ENCODE measurements around the gene BNC1.

Gene BNC1, protein sequence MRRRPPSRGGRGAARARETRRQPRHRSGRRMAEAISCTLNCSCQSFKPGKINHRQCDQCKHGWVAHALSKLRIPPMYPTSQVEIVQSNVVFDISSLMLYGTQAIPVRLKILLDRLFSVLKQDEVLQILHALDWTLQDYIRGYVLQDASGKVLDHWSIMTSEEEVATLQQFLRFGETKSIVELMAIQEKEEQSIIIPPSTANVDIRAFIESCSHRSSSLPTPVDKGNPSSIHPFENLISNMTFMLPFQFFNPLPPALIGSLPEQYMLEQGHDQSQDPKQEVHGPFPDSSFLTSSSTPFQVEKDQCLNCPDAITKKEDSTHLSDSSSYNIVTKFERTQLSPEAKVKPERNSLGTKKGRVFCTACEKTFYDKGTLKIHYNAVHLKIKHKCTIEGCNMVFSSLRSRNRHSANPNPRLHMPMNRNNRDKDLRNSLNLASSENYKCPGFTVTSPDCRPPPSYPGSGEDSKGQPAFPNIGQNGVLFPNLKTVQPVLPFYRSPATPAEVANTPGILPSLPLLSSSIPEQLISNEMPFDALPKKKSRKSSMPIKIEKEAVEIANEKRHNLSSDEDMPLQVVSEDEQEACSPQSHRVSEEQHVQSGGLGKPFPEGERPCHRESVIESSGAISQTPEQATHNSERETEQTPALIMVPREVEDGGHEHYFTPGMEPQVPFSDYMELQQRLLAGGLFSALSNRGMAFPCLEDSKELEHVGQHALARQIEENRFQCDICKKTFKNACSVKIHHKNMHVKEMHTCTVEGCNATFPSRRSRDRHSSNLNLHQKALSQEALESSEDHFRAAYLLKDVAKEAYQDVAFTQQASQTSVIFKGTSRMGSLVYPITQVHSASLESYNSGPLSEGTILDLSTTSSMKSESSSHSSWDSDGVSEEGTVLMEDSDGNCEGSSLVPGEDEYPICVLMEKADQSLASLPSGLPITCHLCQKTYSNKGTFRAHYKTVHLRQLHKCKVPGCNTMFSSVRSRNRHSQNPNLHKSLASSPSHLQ

DNA sequence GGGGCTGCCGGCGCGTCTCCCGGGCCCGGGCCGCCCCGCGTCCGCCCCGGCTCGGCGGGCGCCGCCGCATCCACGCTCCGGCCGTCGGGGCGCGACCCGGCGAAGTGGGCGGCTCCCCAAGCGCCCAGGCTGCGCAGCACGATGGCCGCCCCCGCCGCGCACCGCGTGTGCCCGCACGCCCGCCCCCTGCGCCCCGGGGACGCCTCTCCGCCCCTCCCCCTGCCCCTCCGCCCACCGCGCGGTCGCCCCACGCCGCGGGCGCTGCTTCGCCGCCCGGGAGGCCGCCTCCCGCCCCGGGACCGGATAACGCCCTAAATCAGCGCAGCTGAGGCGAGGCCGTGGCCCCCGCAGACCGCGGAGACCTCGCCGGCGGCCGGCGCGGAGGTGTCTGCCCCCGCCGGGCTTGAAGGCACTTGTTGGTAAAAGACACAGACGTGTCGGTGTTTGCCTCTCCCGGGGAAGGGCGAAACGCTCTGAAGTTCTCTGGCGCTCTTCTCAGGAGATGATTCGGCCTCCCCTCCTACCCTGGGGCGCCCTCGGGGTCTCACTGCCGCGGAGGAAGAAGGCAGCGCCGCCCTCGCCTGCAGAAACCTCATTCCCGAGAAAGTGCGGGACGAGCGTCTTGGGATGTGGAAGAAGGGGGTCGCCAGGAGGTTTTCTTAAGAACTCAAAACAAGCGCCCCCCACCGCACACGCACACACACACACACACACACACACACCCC, at the start of gene BNC1:
TSS of gene BNC1 (minus strand) at position 106 of the 725 bp plus-strand sequence. CDS start at position 70, 36 bp downstream.
- Histone ChIP-seq H3K36me3 (ENCODE audit: insufficient read depth, low read length) (no peaks in the 10 kb centered on the region), H3K9me3 (ENCODE audit: low read length) (no peaks in the 10 kb centered on the region), H3K27me3 (ENCODE audit: control insufficient read depth in 1 of 2, insufficient read depth in 2 of 2, low read length in 2 of 2) (peaks cover 38 to 50% of the 10 kb centered on the region in 2 donors), H3K4me3 (ENCODE audit: low read depth in 1 of 2, low read length in 2 of 2) (peak within 1 kb of the TSS in 1 of 2 donors; percentile 25), H3K4me1 (ENCODE audit: insufficient read depth, low read length) (no peaks in the 10 kb centered on the region), H3K9ac (ENCODE audit: low read length) (no peak within 1 kb of the TSS), H3K27ac (ENCODE audit: low read depth, low read length) (no peak within 1 kb of the TSS)

DNA sequence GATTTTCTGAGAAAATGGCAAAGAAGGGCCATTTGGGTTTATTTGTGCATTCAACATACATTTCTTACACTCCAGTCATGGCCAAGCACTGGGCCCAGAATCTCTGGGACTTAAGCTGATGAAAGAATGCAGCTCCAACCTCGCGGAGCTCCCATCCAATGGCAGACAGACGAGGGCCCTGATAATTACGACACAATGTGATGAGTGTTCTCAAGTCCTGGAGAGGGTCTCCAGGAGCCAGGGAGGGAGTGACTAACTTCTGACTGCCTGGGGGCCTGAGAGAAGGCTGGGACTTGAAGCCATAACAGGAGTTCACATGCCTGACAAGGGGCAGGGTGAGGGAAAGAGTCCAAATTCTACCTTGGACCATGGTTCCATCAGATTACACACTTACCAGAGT, 42.6 kb upstream of the BNC1 start:
- Histone ChIP-seq H3K9ac (ENCODE audit: low read length) (no peak overlapping the region), H3K4me3 (ENCODE audit: low read depth in 1 of 2, low read length in 2 of 2) (no peak overlapping the region), H3K27me3 (ENCODE audit: control insufficient read depth in 1 of 2, insufficient read depth in 2 of 2, low read length in 2 of 2) (no peaks in the 10 kb centered on the region), H3K36me3 (ENCODE audit: insufficient read depth, low read length) (no peaks in the 10 kb centered on the region), H3K27ac (ENCODE audit: low read depth, low read length) (no peak overlapping the region), H3K9me3 (ENCODE audit: low read length) (no peaks in the 10 kb centered on the region), H3K4me1 (ENCODE audit: insufficient read depth, low read length) (no peaks in the 10 kb centered on the region)

DNA sequence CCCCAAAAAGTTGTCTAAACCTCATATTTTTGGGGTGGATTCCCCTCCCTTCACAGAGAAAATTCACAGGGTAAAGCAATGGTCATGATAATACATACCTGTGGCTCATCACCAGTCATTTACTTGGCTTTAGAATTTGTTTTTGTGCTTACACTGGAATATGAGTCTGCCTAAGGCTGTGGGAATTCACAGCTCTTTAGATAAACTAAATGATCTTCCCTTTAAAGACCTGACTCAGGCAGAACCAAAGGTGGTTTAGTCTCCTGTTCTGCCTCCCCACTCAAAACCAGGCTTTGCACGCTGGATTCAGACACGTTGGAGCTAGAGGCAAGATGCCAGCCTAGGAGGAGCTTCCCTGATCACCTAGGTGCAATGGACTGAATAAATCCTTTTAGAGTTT, 40.3 kb upstream of the BNC1 start:
- Histone ChIP-seq H3K9me3 (ENCODE audit: low read length) (no peaks in the 10 kb centered on the region), H3K4me1 (ENCODE audit: insufficient read depth, low read length) (no peaks in the 10 kb centered on the region), H3K27ac (ENCODE audit: low read depth, low read length) (no peak overlapping the region), H3K9ac (ENCODE audit: low read length) (no peak overlapping the region), H3K27me3 (ENCODE audit: control insufficient read depth in 1 of 2, insufficient read depth in 2 of 2, low read length in 2 of 2) (no peaks in the 10 kb centered on the region), H3K36me3 (ENCODE audit: insufficient read depth, low read length) (no peaks in the 10 kb centered on the region), H3K4me3 (ENCODE audit: low read depth in 1 of 2, low read length in 2 of 2) (no peak overlapping the region)

DNA sequence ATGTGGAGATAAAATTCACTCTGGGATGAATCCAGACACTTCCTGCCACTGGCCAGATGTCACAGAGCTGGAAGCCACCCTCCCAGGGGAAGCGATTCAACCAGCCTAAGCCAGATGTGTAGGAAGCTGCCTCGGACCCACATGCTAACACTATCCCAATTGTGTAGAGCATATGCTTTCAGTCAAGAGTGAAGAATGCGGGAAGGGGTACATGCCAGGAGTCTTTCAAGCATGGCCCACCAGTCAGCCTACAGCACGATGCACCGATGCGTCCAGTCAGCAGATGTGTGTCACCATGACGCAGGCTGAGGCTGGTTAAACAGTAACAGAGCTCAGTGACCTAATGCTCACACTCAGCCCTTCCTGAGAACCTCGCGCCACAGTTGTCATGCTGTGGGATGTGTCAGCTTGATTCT, 38.8 kb upstream of the BNC1 start:
- H3K36me3 ChIP-seq (ENCODE audit: insufficient read depth, low read length), result no peaks in the 10 kb centered on the region
- H3K9me3 ChIP-seq (ENCODE audit: low read length), result no peaks in the 10 kb centered on the region
- no peaks in the 10 kb centered on the region for H3K27me3 ChIP-seq (ENCODE audit: control insufficient read depth in 1 of 2, insufficient read depth in 2 of 2, low read length in 2 of 2)
- H3K4me1 ChIP-seq (ENCODE audit: insufficient read depth, low read length), result no peaks in the 10 kb centered on the region
- no peak overlapping the region for H3K4me3 ChIP-seq (ENCODE audit: low read depth in 1 of 2, low read length in 2 of 2)
- H3K27ac ChIP-seq (ENCODE audit: low read depth, low read length), result no peak overlapping the region
- H3K9ac ChIP-seq (ENCODE audit: low read length), result no peak overlapping the region

DNA sequence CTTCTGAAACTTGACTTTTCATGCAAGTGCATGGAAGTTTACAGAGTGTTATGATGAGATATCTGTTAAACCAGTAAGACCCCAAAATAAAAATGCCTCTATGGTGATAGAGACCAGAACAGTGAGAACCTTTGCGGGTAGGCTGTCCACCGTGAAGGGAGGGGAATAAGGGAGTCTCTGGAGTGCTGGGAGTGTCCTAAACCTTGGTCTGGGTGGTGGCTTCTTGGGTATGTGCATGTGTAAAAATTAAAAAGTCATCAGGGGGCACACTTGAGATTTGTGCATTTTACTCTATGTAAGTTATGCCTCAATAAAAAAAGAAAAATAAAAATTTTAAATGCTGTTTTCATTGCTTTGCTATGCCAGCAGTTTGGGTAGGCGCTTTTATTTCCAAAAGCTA, 38.2 kb upstream of the BNC1 start:
- H3K4me3 ChIP-seq (ENCODE audit: low read depth in 1 of 2, low read length in 2 of 2), result no peak overlapping the region
- no peak overlapping the region for H3K9ac ChIP-seq (ENCODE audit: low read length)
- no peaks in the 10 kb centered on the region for H3K9me3 ChIP-seq (ENCODE audit: low read length)
- H3K27me3 ChIP-seq (ENCODE audit: control insufficient read depth in 1 of 2, insufficient read depth in 2 of 2, low read length in 2 of 2), result no peaks in the 10 kb centered on the region
- H3K36me3 ChIP-seq (ENCODE audit: insufficient read depth, low read length), result no peaks in the 10 kb centered on the region
- H3K4me1 ChIP-seq (ENCODE audit: insufficient read depth, low read length), result no peaks in the 10 kb centered on the region
- no peak overlapping the region for H3K27ac ChIP-seq (ENCODE audit: low read depth, low read length)

DNA sequence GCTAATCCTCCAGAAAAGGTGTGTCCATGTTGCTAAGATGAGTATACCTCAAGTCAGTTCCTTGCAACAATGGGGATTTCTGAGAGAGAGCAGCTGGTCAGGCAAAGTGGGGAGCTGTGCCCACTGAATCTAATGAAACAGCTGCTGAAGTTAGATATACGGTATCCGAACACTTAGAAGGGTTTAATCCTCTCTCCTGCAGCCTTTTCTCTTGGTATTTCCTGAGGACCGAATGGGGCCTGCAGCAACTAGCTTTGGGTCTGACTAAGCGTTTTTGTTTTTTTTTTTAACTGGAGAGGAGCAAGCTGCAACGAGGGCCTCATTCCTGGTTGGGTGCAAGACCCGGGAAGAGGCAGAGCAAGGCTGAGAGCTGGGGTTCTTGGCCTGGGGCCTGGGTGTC, 37.6 kb upstream of the BNC1 start:
- Histone ChIP-seq H3K9ac (ENCODE audit: low read length) (no peak overlapping the region), H3K4me3 (ENCODE audit: low read depth in 1 of 2, low read length in 2 of 2) (no peak overlapping the region), H3K4me1 (ENCODE audit: insufficient read depth, low read length) (no peaks in the 10 kb centered on the region), H3K27me3 (ENCODE audit: control insufficient read depth in 1 of 2, insufficient read depth in 2 of 2, low read length in 2 of 2) (no peaks in the 10 kb centered on the region), H3K36me3 (ENCODE audit: insufficient read depth, low read length) (no peaks in the 10 kb centered on the region), H3K27ac (ENCODE audit: low read depth, low read length) (no peak overlapping the region), H3K9me3 (ENCODE audit: low read length) (no peaks in the 10 kb centered on the region)

DNA sequence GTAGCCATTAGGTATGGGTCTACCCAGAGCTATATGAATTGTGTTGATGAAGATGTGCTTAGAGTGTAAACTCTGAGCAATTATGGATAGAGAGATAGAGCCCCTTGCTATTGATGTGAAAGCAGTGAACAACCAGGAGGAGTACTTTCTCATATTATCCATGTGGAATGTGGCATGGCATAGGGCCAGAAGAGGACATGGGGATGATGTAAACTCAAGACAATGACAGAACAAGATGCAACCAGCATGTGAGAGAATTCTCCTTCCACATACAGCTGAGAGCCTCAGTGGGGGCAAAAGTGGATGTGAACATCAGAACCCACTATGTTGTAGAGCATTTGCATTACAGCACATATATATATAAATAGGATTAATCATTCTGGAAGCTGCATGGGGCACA, 36.4 kb upstream of the BNC1 start:
- no peaks in the 10 kb centered on the region for H3K9me3 ChIP-seq (ENCODE audit: low read length)
- no peak overlapping the region for H3K27ac ChIP-seq (ENCODE audit: low read depth, low read length)
- no peaks in the 10 kb centered on the region for H3K27me3 ChIP-seq (ENCODE audit: control insufficient read depth in 1 of 2, insufficient read depth in 2 of 2, low read length in 2 of 2)
- no peaks in the 10 kb centered on the region for H3K4me1 ChIP-seq (ENCODE audit: insufficient read depth, low read length)
- H3K36me3 ChIP-seq (ENCODE audit: insufficient read depth, low read length), result no peaks in the 10 kb centered on the region
- H3K4me3 ChIP-seq (ENCODE audit: low read depth in 1 of 2, low read length in 2 of 2), result no peak overlapping the region
- H3K9ac ChIP-seq (ENCODE audit: low read length), result no peak overlapping the region

DNA sequence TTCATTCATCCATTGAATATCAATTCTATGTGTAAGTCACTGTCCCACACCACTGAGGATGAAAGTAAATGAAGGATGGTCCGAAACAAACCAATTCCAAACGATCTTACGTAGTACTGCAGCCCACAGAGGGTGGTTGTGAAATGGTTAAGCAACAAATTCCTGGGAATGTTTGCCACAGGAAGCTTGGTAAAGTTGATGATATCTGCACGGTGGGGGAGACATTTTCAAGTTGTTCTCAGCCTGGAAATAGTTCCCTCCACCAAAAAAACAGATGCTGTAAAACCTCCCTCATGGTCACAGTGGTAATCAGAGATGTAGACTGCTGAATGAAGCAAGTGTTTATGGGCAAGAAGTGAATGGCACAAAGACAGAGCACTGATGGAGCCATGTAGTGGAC, 35.9 kb upstream of the BNC1 start:
- Histone ChIP-seq H3K9me3 (ENCODE audit: low read length) (no peaks in the 10 kb centered on the region), H3K27ac (ENCODE audit: low read depth, low read length) (no peak overlapping the region), H3K9ac (ENCODE audit: low read length) (no peak overlapping the region), H3K4me3 (ENCODE audit: low read depth in 1 of 2, low read length in 2 of 2) (no peak overlapping the region), H3K36me3 (ENCODE audit: insufficient read depth, low read length) (no peaks in the 10 kb centered on the region), H3K4me1 (ENCODE audit: insufficient read depth, low read length) (no peaks in the 10 kb centered on the region), H3K27me3 (ENCODE audit: control insufficient read depth in 1 of 2, insufficient read depth in 2 of 2, low read length in 2 of 2) (no peaks in the 10 kb centered on the region)

DNA sequence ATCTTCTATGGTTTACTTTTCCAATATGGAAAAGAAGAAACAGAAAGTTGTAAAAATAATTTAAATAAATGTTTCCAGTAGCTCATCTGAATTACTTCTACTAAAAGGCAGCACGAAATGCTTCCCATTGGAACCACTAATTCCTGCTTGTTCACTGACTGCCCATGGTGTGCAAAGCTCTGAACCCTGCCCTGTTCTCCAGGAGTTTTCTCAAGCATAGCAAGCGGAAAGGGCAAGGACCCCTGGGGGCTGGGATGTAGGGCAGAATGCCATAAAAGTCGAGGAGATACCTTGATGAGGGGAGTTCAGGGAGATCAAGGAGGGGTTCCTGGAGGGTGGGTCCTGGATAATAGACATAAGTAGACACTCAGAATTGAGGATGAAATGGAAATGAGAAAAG, 35.3 kb upstream of the BNC1 start:
- Histone ChIP-seq H3K36me3 (ENCODE audit: insufficient read depth, low read length) (no peaks in the 10 kb centered on the region), H3K27ac (ENCODE audit: low read depth, low read length) (no peak overlapping the region), H3K9me3 (ENCODE audit: low read length) (no peaks in the 10 kb centered on the region), H3K27me3 (ENCODE audit: control insufficient read depth in 1 of 2, insufficient read depth in 2 of 2, low read length in 2 of 2) (no peaks in the 10 kb centered on the region), H3K4me3 (ENCODE audit: low read depth in 1 of 2, low read length in 2 of 2) (no peak overlapping the region), H3K4me1 (ENCODE audit: insufficient read depth, low read length) (no peaks in the 10 kb centered on the region), H3K9ac (ENCODE audit: low read length) (no peak overlapping the region)

DNA sequence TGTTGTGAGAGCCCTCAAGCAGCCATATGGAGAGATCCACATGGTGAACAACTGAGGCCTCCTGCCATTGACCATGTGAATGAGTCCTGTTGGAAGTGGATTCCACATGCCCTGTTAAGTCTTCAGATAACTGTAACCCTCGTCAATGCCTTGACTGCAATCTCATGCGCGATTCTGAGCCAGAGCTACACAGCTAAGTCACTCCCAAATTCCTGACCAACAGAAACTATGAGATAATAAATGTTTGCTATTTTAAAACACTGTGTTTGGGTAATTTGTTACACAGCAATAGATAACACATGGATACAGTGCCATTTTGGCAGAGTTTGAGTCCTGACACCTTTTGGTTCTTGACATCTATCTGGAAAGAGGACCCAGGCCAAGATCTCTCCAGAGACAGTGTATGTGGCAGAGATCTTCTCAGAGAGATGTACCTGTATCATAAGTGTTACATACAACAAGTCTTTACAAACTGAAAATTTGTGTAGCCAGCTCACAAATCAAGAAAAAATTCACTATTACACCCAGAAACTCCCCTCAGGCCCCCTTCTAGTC, 34.5 kb upstream of the BNC1 start:
- Histone ChIP-seq H3K4me3 (ENCODE audit: low read depth in 1 of 2, low read length in 2 of 2) (no peak overlapping the region), H3K27me3 (ENCODE audit: control insufficient read depth in 1 of 2, insufficient read depth in 2 of 2, low read length in 2 of 2) (no peaks in the 10 kb centered on the region), H3K9me3 (ENCODE audit: low read length) (no peaks in the 10 kb centered on the region), H3K36me3 (ENCODE audit: insufficient read depth, low read length) (no peaks in the 10 kb centered on the region), H3K27ac (ENCODE audit: low read depth, low read length) (no peak overlapping the region), H3K9ac (ENCODE audit: low read length) (no peak overlapping the region), H3K4me1 (ENCODE audit: insufficient read depth, low read length) (no peaks in the 10 kb centered on the region)

DNA sequence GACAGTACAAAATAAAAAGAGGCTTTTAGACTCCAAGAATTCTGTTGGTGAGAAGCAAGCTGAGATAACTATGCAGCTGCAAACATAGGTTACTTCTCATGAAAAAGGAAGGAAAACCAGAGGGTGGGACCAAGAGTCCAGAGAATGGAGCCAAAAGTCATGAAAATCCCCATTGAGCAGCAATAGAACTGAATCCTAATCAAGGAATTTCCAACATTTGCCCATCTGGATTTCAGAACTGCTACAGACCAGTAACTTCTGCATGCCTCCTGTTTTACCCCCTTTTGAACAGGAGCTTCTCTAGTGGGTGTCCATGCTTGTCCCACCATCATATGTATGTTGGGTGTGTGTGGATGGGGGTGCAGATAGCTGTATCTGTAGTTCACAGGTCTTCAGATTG, 33.6 kb upstream of the BNC1 start:
- Histone ChIP-seq H3K36me3 (ENCODE audit: insufficient read depth, low read length) (no peaks in the 10 kb centered on the region), H3K4me1 (ENCODE audit: insufficient read depth, low read length) (no peaks in the 10 kb centered on the region)

More for the DNA sequence above, 33.6 kb upstream of the BNC1 start:
- Histone ChIP-seq H3K27me3 (ENCODE audit: control insufficient read depth in 1 of 2, insufficient read depth in 2 of 2, low read length in 2 of 2) (no peaks in the 10 kb centered on the region), H3K4me3 (ENCODE audit: low read depth in 1 of 2, low read length in 2 of 2) (no peak overlapping the region), H3K9ac (ENCODE audit: low read length) (no peak overlapping the region), H3K27ac (ENCODE audit: low read depth, low read length) (no peak overlapping the region), H3K9me3 (ENCODE audit: low read length) (no peaks in the 10 kb centered on the region)
